HFFc6 (cell line): ENCODE measurements around the gene SH3BP4. TPM values are rescaled to one million over a fixed set of nuclear protein-coding genes. Genes with fewer than 3 reads are reported as not detected.

ENCODE experiments used
- DNase-seq: peaks from one replicate; pipeline ENCODE4 v3.0.0-alpha.2; 2018
- H3K27ac Mint-ChIP-seq: 2 replicates; pipeline ENCODE4 v1.8.0; 2020; ENCODE audit warnings: mild to moderate bottlenecking, mixed read lengths
- H3K27me3 Mint-ChIP-seq: 2 replicates; pipeline ENCODE4 v1.8.0; 2021; ENCODE audit warnings: mild to moderate bottlenecking, moderate library complexity, mixed read lengths; ENCODE audit not compliant: insufficient read depth
- H3K36me3 Mint-ChIP-seq: 2 replicates; pipeline ENCODE4 v1.8.0; 2021; ENCODE audit warnings: low read depth, mixed read lengths
- H3K4me1 Mint-ChIP-seq: 2 replicates; pipeline ENCODE4 v1.8.0; 2020; ENCODE audit warnings: low read depth, mixed read lengths
- H3K4me3 Mint-ChIP-seq: 2 replicates; pipeline ENCODE4 v1.8.0; 2020; ENCODE audit warnings: mild to moderate bottlenecking, moderate library complexity, mixed read lengths
- H3K9me3 Mint-ChIP-seq: 2 replicates; pipeline ENCODE4 v1.8.0; 2020; ENCODE audit warnings: mild to moderate bottlenecking, mixed read lengths
- CTCF ChIP-seq: fragments of 200-600 bp; sonication (generic); IDR thresholded peaks from 2 replicates; pipeline ENCODE4 v1.5.0; 2021; ENCODE audit warnings: antibody characterized with exemption, mild to moderate bottlenecking
- total RNA-seq, 6 experiments: library from RNA; stranded (reverse); fragmentation: NEBNext Ultra II Directional; extraction: Animal tissue kit (Norgen Biotek cat#: 25700); gene quantifications; 2 replicates in 1 of 6; 3 replicates in 5 of 6; pipeline ENCODE4 v1.2.3, GENCODE V29; 2021

SH3BP4 gene
- total RNA-seq, 6 experiments from 2014 or later: 82.3 to 98.7 (median 87.8) TPM

GRCh38 chr2:234999740-235000425 is 48.1 kb downstream of the SH3BP4 start:
- DNase-seq: no peak
- no peaks in the 10 kb centered on the region for H3K9me3 Mint-ChIP-seq
- no peak overlapping the region; the same call in 1 of the 2 replicates for H3K27ac Mint-ChIP-seq
- H3K4me1 Mint-ChIP-seq: peaks cover 64% of the 10 kb centered on the region
- H3K27me3 Mint-ChIP-seq: peaks cover 17% of the 10 kb centered on the region
- no peak overlapping the region for H3K4me3 Mint-ChIP-seq
- no peak for TF ChIP-seq CTCF
- H3K36me3 Mint-ChIP-seq: peaks cover 70% of the 10 kb centered on the region

- H3K9me3 Mint-ChIP-seq: no peaks in the 10 kb centered on the region
Measured at GRCh38 chr2:235000426-235001236, 48.8 kb downstream of the SH3BP4 start.

GRCh38 chr2:235001237-235002133 is 49.7 kb downstream of the SH3BP4 start:
- H3K27me3 Mint-ChIP-seq: peaks cover 18% of the 10 kb centered on the region
- DNase-seq: no peak
- peaks cover 55% of the 10 kb centered on the region for H3K4me1 Mint-ChIP-seq
- no peak for TF ChIP-seq CTCF
- no peaks in the 10 kb centered on the region for H3K9me3 Mint-ChIP-seq
- H3K4me3 Mint-ChIP-seq: no peak overlapping the region
- peaks cover 69% of the 10 kb centered on the region for H3K36me3 Mint-ChIP-seq
- peak overlapping the region; percentile 8; the same call in 1 of the 2 replicates for H3K27ac Mint-ChIP-seq

More at GRCh38 chr2:235000426-235001236, 48.8 kb downstream of the SH3BP4 start:
- Mint-ChIP-seq H3K36me3 (peaks cover 74% of the 10 kb centered on the region), H3K27me3 (peaks cover 17% of the 10 kb centered on the region), H3K27ac (peak overlapping the region; percentile 24), H3K4me3 (no peak overlapping the region), H3K4me1 (peaks cover 62% of the 10 kb centered on the region)
- no peak for DNase-seq
- no peak for TF ChIP-seq CTCF

- H3K9me3 Mint-ChIP-seq: no peaks in the 10 kb centered on the region
- H3K27ac Mint-ChIP-seq: 0 out of 2 replicates have a peak overlapping the region, but pooled peaks have one; percentile 21
- H3K4me1 Mint-ChIP-seq: peaks cover 51% of the 10 kb centered on the region
- no peak for DNase-seq
- TF ChIP-seq CTCF: no peak
- no peak overlapping the region; the same call in 1 of the 2 replicates for H3K4me3 Mint-ChIP-seq
- H3K27me3 Mint-ChIP-seq: peaks cover 19% of the 10 kb centered on the region
- peaks cover 70% of the 10 kb centered on the region for H3K36me3 Mint-ChIP-seq
Measured at GRCh38 chr2:235002198-235003095, 50.6 kb downstream of the SH3BP4 start.
